Thyroid gland (tissue), 4 donors: Measurements from ENCODE around the gene FBRSL1.

Experiments
- POLR2A ChIP-seq, 2 donors: fragments of 450-650 bp; IDR thresholded peaks; one replicate each; pipeline ENCODE4 v1.6.1; 2017; ENCODE audit warnings: antibody characterized with exemption in 2 of 2, mild to moderate bottlenecking in 2 of 2, moderate library complexity in 1 of 2
- TF ChIP-seq, protein P1 (sequence below), 6 experiments: fragments of 200-600 bp in 3 of 6; fragments of 450-650 bp in 3 of 6; sonication (generic) in 3 of 6; IDR thresholded peaks; one replicate each; pipeline ENCODE4 v1.5.1; 2016 to 2019; ENCODE audit warnings: antibody characterized with exemption in 6 of 6, mild to moderate bottlenecking in 2 of 6, inconsistent platforms in 1 of 6, moderate library complexity in 1 of 6

DNA sequence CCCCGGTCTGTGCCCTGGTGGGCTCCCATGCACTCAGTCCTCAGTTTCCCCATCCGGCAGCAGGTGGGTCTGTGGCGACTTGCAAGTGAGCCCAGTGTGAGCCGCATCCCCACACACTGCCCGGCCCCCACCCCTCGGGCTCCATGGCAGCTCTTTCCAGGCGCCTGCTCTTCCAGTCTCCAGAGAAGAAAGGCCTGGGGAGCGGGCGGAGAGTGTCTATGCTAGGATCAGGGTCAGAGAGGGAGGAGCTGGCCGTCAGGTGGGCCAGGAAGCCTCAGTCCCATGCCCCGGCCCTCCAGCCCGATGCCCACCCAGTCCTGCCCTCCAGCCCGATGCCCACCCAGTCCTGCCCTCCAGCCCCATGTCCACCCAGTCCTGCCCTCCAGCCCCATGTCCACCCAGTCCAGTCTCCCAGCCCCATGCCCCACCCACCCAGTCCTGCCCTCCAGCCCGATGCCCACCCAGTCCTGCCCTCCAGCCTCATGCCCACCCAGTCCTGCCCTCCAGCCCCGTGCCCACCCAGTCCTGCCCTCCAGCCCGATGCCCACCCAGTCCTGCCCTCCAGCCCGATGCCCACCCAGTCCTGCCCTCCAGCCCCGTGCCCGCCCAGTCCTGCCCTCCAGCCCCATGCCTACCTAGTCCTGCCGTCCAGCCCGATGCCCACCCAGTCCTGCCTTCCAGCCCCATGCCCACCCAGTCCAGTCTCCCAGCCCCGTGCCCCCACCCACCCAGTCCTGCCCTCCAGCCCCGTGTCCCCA, 49.2 kb downstream of the FBRSL1 start:
- TF ChIP-seq, protein P1, sequence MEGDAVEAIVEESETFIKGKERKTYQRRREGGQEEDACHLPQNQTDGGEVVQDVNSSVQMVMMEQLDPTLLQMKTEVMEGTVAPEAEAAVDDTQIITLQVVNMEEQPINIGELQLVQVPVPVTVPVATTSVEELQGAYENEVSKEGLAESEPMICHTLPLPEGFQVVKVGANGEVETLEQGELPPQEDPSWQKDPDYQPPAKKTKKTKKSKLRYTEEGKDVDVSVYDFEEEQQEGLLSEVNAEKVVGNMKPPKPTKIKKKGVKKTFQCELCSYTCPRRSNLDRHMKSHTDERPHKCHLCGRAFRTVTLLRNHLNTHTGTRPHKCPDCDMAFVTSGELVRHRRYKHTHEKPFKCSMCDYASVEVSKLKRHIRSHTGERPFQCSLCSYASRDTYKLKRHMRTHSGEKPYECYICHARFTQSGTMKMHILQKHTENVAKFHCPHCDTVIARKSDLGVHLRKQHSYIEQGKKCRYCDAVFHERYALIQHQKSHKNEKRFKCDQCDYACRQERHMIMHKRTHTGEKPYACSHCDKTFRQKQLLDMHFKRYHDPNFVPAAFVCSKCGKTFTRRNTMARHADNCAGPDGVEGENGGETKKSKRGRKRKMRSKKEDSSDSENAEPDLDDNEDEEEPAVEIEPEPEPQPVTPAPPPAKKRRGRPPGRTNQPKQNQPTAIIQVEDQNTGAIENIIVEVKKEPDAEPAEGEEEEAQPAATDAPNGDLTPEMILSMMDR (IDR thresholded peaks at IDR 0.05): no peak
- no peak for TF ChIP-seq POLR2A (IDR thresholded peaks at IDR 0.05)
